Astrocyte (in vitro differentiated cells and primary cell): ENCODE measurements around the gene AJAP1. TPM values are rescaled to one million over a fixed set of nuclear protein-coding genes. Genes with fewer than 3 reads are reported as not detected.

Experiments used
- DNase-seq: peaks from one replicate; pipeline ENCODE4 v3.0.0-alpha.2; 2010; ENCODE audit warnings: low read depth
- FAIRE-seq: peaks from 2 replicates; lab custom pipeline; 2011; peaks lifted over from hg19 to GRCh38; lab: Jason Lieb, UNC
- H2AFZ ChIP-seq: 2 replicates; pipeline ENCODE4 v1.6.0; 2012; ENCODE audit warnings: low read depth, low read length, inconsistent platforms
- H3K27ac ChIP-seq: 2 replicates; pipeline ENCODE4 v1.5.1; 2011; ENCODE audit warnings: low read depth, low read length, inconsistent platforms
- H3K27me3 ChIP-seq: 2 replicates; pipeline ENCODE4 v1.6.0; 2011; ENCODE audit warnings: low read length, inconsistent platforms; ENCODE audit not compliant: insufficient read depth
- H3K36me3 ChIP-seq: 2 replicates; pipeline ENCODE4 v1.5.1; 2011; ENCODE audit warnings: low read length, inconsistent platforms; ENCODE audit not compliant: insufficient read depth
- H3K4me1 ChIP-seq: 2 replicates; pipeline ENCODE4 v1.5.1; 2011; ENCODE audit warnings: low read length, inconsistent platforms; ENCODE audit not compliant: insufficient read depth
- H3K4me2 ChIP-seq: 2 replicates; pipeline ENCODE4 v1.6.0; 2012; ENCODE audit warnings: low read length, inconsistent platforms
- H3K4me3 ChIP-seq: 2 replicates; pipeline ENCODE4 v1.5.1; 2011; ENCODE audit warnings: low read depth, mild to moderate bottlenecking, low read length, inconsistent platforms; ENCODE audit not compliant: insufficient read depth
- H3K79me2 ChIP-seq: 2 replicates; pipeline ENCODE4 v1.6.0; 2012; ENCODE audit warnings: mild to moderate bottlenecking, low read length, inconsistent platforms; ENCODE audit not compliant: insufficient read depth
- H3K9ac ChIP-seq: 2 replicates; pipeline ENCODE4 v1.6.0; 2012; ENCODE audit warnings: mild to moderate bottlenecking, low read length, inconsistent platforms
- H3K9me3 ChIP-seq: 2 replicates; pipeline ENCODE4 v1.5.1; 2012; ENCODE audit warnings: low read depth, mild to moderate bottlenecking, low read length, inconsistent platforms; ENCODE audit not compliant: insufficient read depth
- H4K20me1 ChIP-seq: 2 replicates; pipeline ENCODE4 v1.6.0; 2012; ENCODE audit warnings: low read length, inconsistent platforms; ENCODE audit not compliant: insufficient read depth
- H3K27ac Mint-ChIP-seq: one replicate; pipeline ENCODE4 v1.8.0; 2021; ENCODE audit warnings: mild to moderate bottlenecking, mixed read lengths; ENCODE audit not compliant: unreplicated experiment
- H3K27me3 Mint-ChIP-seq: one replicate; pipeline ENCODE4 v1.8.0; 2021; ENCODE audit warnings: low read depth, mixed read lengths; ENCODE audit not compliant: unreplicated experiment
- H3K36me3 Mint-ChIP-seq: one replicate; pipeline ENCODE4 v1.8.0; 2021; ENCODE audit warnings: low read depth, mixed read lengths; ENCODE audit not compliant: unreplicated experiment
- H3K4me1 Mint-ChIP-seq: one replicate; pipeline ENCODE4 v1.8.0; 2021; ENCODE audit warnings: low read depth, mixed read lengths; ENCODE audit not compliant: unreplicated experiment
- H3K4me3 Mint-ChIP-seq: one replicate; pipeline ENCODE4 v1.8.0; 2021; ENCODE audit warnings: mild to moderate bottlenecking, moderate library complexity, mixed read lengths; ENCODE audit not compliant: unreplicated experiment
- H3K9me3 Mint-ChIP-seq: one replicate; pipeline ENCODE4 v1.8.0; 2021; ENCODE audit warnings: mild to moderate bottlenecking, mixed read lengths; ENCODE audit not compliant: unreplicated experiment
- EZH2 ChIP-seq: IDR thresholded peaks from 2 replicates; pipeline ENCODE4 v1.6.1; 2012; ENCODE audit warnings: mild to moderate bottlenecking, low read length, inconsistent platforms; ENCODE audit not compliant: insufficient read depth
- total RNA-seq: library from RNA; stranded (reverse); gene quantifications from 2 replicates; pipeline ENCODE4 v1.2.1, GENCODE V29; 2021
- TF ChIP-seq, protein P1 (sequence below): IDR thresholded peaks from 2 replicates; pipeline ENCODE4 v1.5.1; 2011; ENCODE audit warnings: low read depth, mild to moderate bottlenecking, inconsistent platforms, low read length, moderate library complexity; ENCODE audit not compliant: insufficient read depth

Gene AJAP1
- total RNA-seq, 1 donor from 2014 or later = 0.34 TPM

DNA sequence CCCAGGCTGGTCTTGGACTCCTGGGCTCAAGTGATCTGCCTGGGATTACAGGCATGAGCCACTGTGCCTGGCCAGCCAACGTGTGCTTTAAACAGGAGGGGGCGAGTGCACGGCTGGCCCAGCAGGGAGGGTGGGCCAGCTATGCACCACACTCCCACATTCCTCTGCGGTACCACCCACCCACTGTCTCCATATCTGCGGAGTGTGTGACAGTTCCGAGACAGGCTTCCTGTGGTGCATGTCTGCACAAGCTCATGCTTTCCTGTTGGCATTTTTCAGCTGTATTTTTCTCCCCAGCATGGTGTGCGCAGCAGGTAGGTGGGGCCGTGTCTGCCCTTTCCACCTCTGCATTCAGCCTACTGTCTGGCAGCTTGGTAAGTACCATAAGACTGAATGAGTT lies 183.3 kb downstream of the AJAP1 start:
- no peaks in the 10 kb centered on the region for H3K4me1 ChIP-seq
- Mint-ChIP-seq H3K4me3 (no peak overlapping the region), H3K9me3 (peaks cover 4% of the 10 kb centered on the region), H3K4me1 (peaks cover 2% of the 10 kb centered on the region), H3K27ac (no peak overlapping the region), H3K27me3 (peaks cover 24% of the 10 kb centered on the region), H3K36me3 (no peaks in the 10 kb centered on the region)
- no peak overlapping the region for H2AFZ ChIP-seq
- H3K4me3 ChIP-seq = no peak overlapping the region
- no peaks in the 10 kb centered on the region for H4K20me1 ChIP-seq
- no peak for TF ChIP-seq EZH2
- TF ChIP-seq, protein P1, sequence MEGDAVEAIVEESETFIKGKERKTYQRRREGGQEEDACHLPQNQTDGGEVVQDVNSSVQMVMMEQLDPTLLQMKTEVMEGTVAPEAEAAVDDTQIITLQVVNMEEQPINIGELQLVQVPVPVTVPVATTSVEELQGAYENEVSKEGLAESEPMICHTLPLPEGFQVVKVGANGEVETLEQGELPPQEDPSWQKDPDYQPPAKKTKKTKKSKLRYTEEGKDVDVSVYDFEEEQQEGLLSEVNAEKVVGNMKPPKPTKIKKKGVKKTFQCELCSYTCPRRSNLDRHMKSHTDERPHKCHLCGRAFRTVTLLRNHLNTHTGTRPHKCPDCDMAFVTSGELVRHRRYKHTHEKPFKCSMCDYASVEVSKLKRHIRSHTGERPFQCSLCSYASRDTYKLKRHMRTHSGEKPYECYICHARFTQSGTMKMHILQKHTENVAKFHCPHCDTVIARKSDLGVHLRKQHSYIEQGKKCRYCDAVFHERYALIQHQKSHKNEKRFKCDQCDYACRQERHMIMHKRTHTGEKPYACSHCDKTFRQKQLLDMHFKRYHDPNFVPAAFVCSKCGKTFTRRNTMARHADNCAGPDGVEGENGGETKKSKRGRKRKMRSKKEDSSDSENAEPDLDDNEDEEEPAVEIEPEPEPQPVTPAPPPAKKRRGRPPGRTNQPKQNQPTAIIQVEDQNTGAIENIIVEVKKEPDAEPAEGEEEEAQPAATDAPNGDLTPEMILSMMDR = no peak
- no peak for FAIRE-seq
- H3K9ac ChIP-seq = no peak overlapping the region
- no peak for DNase-seq
- no peak overlapping the region for H3K4me2 ChIP-seq
- no peaks in the 10 kb centered on the region for H3K27me3 ChIP-seq
- H3K36me3 ChIP-seq = no peaks in the 10 kb centered on the region
- H3K9me3 ChIP-seq = peaks cover 9% of the 10 kb centered on the region
- no peaks in the 10 kb centered on the region for H3K79me2 ChIP-seq
- no peak overlapping the region for H3K27ac ChIP-seq

DNA sequence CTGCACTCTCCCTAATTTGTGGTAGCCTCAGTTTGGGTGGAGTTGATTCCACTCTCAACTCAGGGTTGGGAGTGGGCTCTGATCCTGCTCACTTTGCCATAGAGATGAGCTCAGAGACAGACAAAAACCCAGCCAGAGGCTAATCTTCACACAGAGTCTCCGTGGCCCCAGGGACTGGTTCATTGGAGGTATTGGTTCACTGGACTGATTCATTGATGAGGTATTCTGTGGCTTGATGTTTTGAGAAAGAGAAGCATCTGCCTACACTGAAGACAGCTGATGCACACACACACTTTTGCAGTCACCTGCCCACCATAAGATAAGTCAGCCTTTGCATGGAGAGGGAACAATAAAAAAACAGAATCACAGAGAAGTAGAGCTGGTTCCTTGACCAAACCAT lies 183.8 kb downstream of the AJAP1 start:
- Histone ChIP-seq H3K4me1 (no peaks in the 10 kb centered on the region), H3K36me3 (no peaks in the 10 kb centered on the region), H3K27ac (no peak overlapping the region), H3K79me2 (no peaks in the 10 kb centered on the region), H2AFZ (no peak overlapping the region), H3K27me3 (no peaks in the 10 kb centered on the region), H3K9me3 (peaks cover 9% of the 10 kb centered on the region), H3K9ac (no peak overlapping the region), H3K4me3 (no peak overlapping the region), H3K4me2 (no peak overlapping the region), H4K20me1 (no peaks in the 10 kb centered on the region)
- no peak for DNase-seq
- peaks cover 23% of the 10 kb centered on the region for H3K27me3 Mint-ChIP-seq
- TF ChIP-seq EZH2 = no peak
- H3K36me3 Mint-ChIP-seq = no peaks in the 10 kb centered on the region
- no peak overlapping the region for H3K4me3 Mint-ChIP-seq
- H3K9me3 Mint-ChIP-seq = peaks cover 4% of the 10 kb centered on the region
- peaks cover 2% of the 10 kb centered on the region for H3K4me1 Mint-ChIP-seq
- H3K27ac Mint-ChIP-seq = no peak overlapping the region
- no peak for FAIRE-seq
